CD14-positive monocyte (primary cell): ENCODE results near the gene STAP1. TPM values are rescaled to one million over a fixed set of nuclear protein-coding genes. Genes with fewer than 3 reads are reported as not detected.

Experiments
- DNase-seq, 3 donors: peaks; one replicate each; pipeline ENCODE4 v3.0.0-alpha.2; 2011 to 2022
- H2AFZ ChIP-seq: 2 replicates; pipeline ENCODE4 v1.6.0; 2012; ENCODE audit warnings: mild to moderate bottlenecking, low read depth, low read length, inconsistent platforms; ENCODE audit not compliant: insufficient read depth, poor library complexity, severe bottlenecking
- H3K27ac ChIP-seq, 2 donors: 1 replicate in 1 of 2; 2 replicates in 1 of 2; pipeline ENCODE4 v1.5.1; 2012 to 2013; ENCODE audit warnings: low read length in 2 of 2, control low read depth in 1 of 2, inconsistent platforms in 1 of 2, low read depth in 1 of 2, mild to moderate bottlenecking in 1 of 2
- H3K27me3 ChIP-seq, 2 donors: one replicate each; pipeline versions ENCODE4 v1.6.0 to v1.6.1; 2011 to 2013; ENCODE audit warnings: low read length in 2 of 2; ENCODE audit not compliant: control insufficient read depth in 2 of 2, insufficient read depth in 2 of 2
- H3K36me3 ChIP-seq, 2 donors: replicated peaks in 1 of 2; 1 replicate in 1 of 2; 2 replicates in 1 of 2; pipeline versions ENCODE4 v1.5.1 to v1.6.1; 2012 to 2013; ENCODE audit warnings: low read length in 2 of 2, control low read depth in 1 of 2, inconsistent platforms in 1 of 2, mild to moderate bottlenecking in 1 of 2; ENCODE audit not compliant: insufficient read depth in 2 of 2, control insufficient read depth in 1 of 2
- H3K4me1 ChIP-seq, 2 donors: 1 replicate in 1 of 2; 2 replicates in 1 of 2; pipeline versions ENCODE4 v1.5.1 to v1.6.1; 2012 to 2013; ENCODE audit warnings: low read length in 2 of 2, control low read depth in 1 of 2, inconsistent platforms in 1 of 2, mild to moderate bottlenecking in 1 of 2, moderate library complexity in 1 of 2; ENCODE audit not compliant: insufficient read depth in 2 of 2, control insufficient read depth in 1 of 2
- H3K4me2 ChIP-seq: replicated peaks from 2 replicates; pipeline ENCODE3; 2012; ENCODE audit warnings: low read length, moderate library complexity, mild to moderate bottlenecking; ENCODE audit not compliant: poor library complexity, severe bottlenecking; ENCODE audit errors: extremely low read depth
- H3K4me3 ChIP-seq, 3 experiments: fragments of 200-600 bp in 1 of 3; sonication (generic) in 1 of 3; replicated peaks in 1 of 3; 1 replicate in 2 of 3; 2 replicates in 1 of 3; pipeline ENCODE4 v1.5.1; 2011 to 2013; ENCODE audit warnings: low read length in 3 of 3, mild to moderate bottlenecking in 3 of 3, control low read depth in 2 of 3, low read depth in 2 of 3, inconsistent platforms in 1 of 3, moderate library complexity in 1 of 3
- H3K79me2 ChIP-seq: 2 replicates; pipeline ENCODE4 v1.6.0; 2012; ENCODE audit warnings: mild to moderate bottlenecking, control low read depth, inconsistent platforms, low read length, moderate library complexity; ENCODE audit not compliant: insufficient read depth
- H3K9ac ChIP-seq: 2 replicates; pipeline ENCODE4 v1.6.0; 2017; ENCODE audit warnings: low read length, mild to moderate bottlenecking; ENCODE audit not compliant: insufficient read depth, poor library complexity, severe bottlenecking
- H3K9me3 ChIP-seq, 2 donors: replicated peaks in 1 of 2; 1 replicate in 1 of 2; 2 replicates in 1 of 2; pipeline versions ENCODE4 v1.5.1 to v1.6.1; 2012 to 2013; ENCODE audit warnings: low read length in 2 of 2, control low read depth in 1 of 2; ENCODE audit not compliant: control insufficient read depth in 1 of 2, insufficient read depth in 1 of 2
- H4K20me1 ChIP-seq: 2 replicates; pipeline ENCODE4 v1.6.0; 2012; ENCODE audit warnings: mild to moderate bottlenecking, low read length, control low read depth, moderate library complexity; ENCODE audit not compliant: insufficient read depth
- H3K27ac Mint-ChIP-seq, 7 donors: one replicate each; pipeline ENCODE4 v1.8.0; 2020; ENCODE audit warnings: mild to moderate bottlenecking in 7 of 7, mixed read lengths in 7 of 7, moderate library complexity in 6 of 7, inconsistent platforms in 2 of 7
- H3K27me3 Mint-ChIP-seq, 3 donors: one replicate each; pipeline ENCODE4 v1.8.0; 2021 to 2022; ENCODE audit warnings: low read depth in 3 of 3, mild to moderate bottlenecking in 3 of 3, mixed read lengths in 3 of 3, moderate library complexity in 3 of 3, inconsistent platforms in 1 of 3
- H3K36me3 Mint-ChIP-seq, 2 donors: one replicate each; pipeline ENCODE4 v1.8.0; 2020; ENCODE audit warnings: mixed read lengths in 2 of 2, inconsistent platforms in 1 of 2, mild to moderate bottlenecking in 1 of 2
- H3K4me1 Mint-ChIP-seq: one replicate; pipeline ENCODE4 v1.8.0; 2020; ENCODE audit warnings: mild to moderate bottlenecking, mixed read lengths
- H3K4me3 Mint-ChIP-seq, 2 donors: one replicate each; pipeline ENCODE4 v1.8.0; 2020; ENCODE audit warnings: mild to moderate bottlenecking in 2 of 2, mixed read lengths in 2 of 2, moderate library complexity in 1 of 2
- H3K9me3 Mint-ChIP-seq, 7 donors: one replicate each; pipeline ENCODE4 v1.8.0; 2020 to 2022; ENCODE audit warnings: mixed read lengths in 7 of 7, mild to moderate bottlenecking in 6 of 7, moderate library complexity in 6 of 7, inconsistent platforms in 2 of 7
- CTCF ChIP-seq: fragments of 200-600 bp; IDR thresholded peaks from one replicate; pipeline ENCODE4 v1.8.0; 2022; ENCODE audit warnings: antibody characterized with exemption, mild to moderate bottlenecking
- WGBS: methylation state at CpG from one replicate; pipeline ENCODE4 v1.1.5; 2013; ENCODE audit warnings: missing lambda C conversion rate; ENCODE audit not compliant: insufficient coverage; 5-methylcytosine and 5-hydroxymethylcytosine counted together
- intact Hi-C, 2 donors: fragments of 100-400 bp; cut with micrococcal nuclease; formaldehyde crosslinking; loops; one replicate each; pipeline versions ENCODE4 v1.15.0 to v1.15.1; 2023
- polyA plus RNA-seq, 3 donors: library from polyadenylated mRNA; depleted of rRNA in 1 of 3; unstranded in 2 of 3; stranded (reverse) in 1 of 3; fragments of 300-500 nt in 2 of 3; fragments of >200 nt in 1 of 3; fragmentation: Illumina TruSeq in 2 of 3; gene quantifications; 1 replicate in 2 of 3; 2 replicates in 1 of 3; pipeline ENCODE4 v1.2.3, GENCODE V29; 2012 to 2021

The STAP1 gene
- polyA plus RNA-seq, 3 donors: 0.13 to 0.14 TPM; not detected in 1

GRCh38 chr4:67576059-67576466, 17.5 kb downstream of the STAP1 start:
- Mint-ChIP-seq H3K27ac (no peak overlapping the region), H3K4me1 (peaks cover 11% of the 10 kb centered on the region), H3K9me3 (no peaks in the 10 kb centered on the region), H3K27me3 (no peaks in the 10 kb centered on the region), H3K36me3 (peaks cover 0 to 3% of the 10 kb centered on the region in 2 donors), H3K4me3 (no peak overlapping the region)
- no peak overlapping the region for H3K4me2 ChIP-seq
- H3K79me2 ChIP-seq: no peaks in the 10 kb centered on the region
- no peak overlapping the region for H3K27ac ChIP-seq
- DNase-seq: no peak
- H3K27me3 ChIP-seq: no peaks in the 10 kb centered on the region
- peak overlapping the region; percentile 21 for H2AFZ ChIP-seq
- no peaks in the 10 kb centered on the region for H3K4me1 ChIP-seq
- no peaks in the 10 kb centered on the region for H3K9me3 ChIP-seq
- no peaks in the 10 kb centered on the region for H4K20me1 ChIP-seq
- TF ChIP-seq CTCF: no peak
- intact Hi-C loops: no loop called here
- no peaks in the 10 kb centered on the region for H3K36me3 ChIP-seq
- H3K9ac ChIP-seq: no peak overlapping the region
- WGBS: no CpG with 5 or more reads among the region's 4 CpGs
- no peak overlapping the region for H3K4me3 ChIP-seq

- H3K9me3 ChIP-seq: no peaks in the 10 kb centered on the region
- no peak overlapping the region for H2AFZ ChIP-seq
- H3K36me3 Mint-ChIP-seq: peaks cover 0 to 3% of the 10 kb centered on the region in 2 donors
- no peak overlapping the region for H3K4me2 ChIP-seq
- no peak overlapping the region for H3K27ac ChIP-seq
- no peaks in the 10 kb centered on the region for H3K79me2 ChIP-seq
- no peak for DNase-seq
- H3K4me3 Mint-ChIP-seq: no peak overlapping the region
- no peak overlapping the region for H3K4me3 ChIP-seq
- TF ChIP-seq CTCF: no peak
- H3K27ac Mint-ChIP-seq: no peak overlapping the region
- no CpG with 5 or more reads among the region's 1 CpG for WGBS
- peaks cover 16% of the 10 kb centered on the region for H3K4me1 Mint-ChIP-seq
- intact Hi-C loops: no loop called here
- no peaks in the 10 kb centered on the region for H4K20me1 ChIP-seq
- H3K27me3 Mint-ChIP-seq: no peaks in the 10 kb centered on the region
- no peaks in the 10 kb centered on the region for H3K9me3 Mint-ChIP-seq
- H3K9ac ChIP-seq: no peak overlapping the region
- H3K36me3 ChIP-seq: no peaks in the 10 kb centered on the region
- no peaks in the 10 kb centered on the region for H3K4me1 ChIP-seq
- H3K27me3 ChIP-seq: no peaks in the 10 kb centered on the region
Observed at GRCh38 chr4:67576538-67576937, 18.0 kb downstream of the STAP1 start.
